C4-2B (cell line): Measurements from ENCODE around the gene VTCN1.

Source experiments
- CTCF ChIP-seq: fragments of 450-650 bp; conservative IDR thresholded peaks from 2 replicates; pipeline ENCODE4 v1.5.1; 2017; ENCODE audit warnings: mild to moderate bottlenecking
- ZFX ChIP-seq: fragments of 450-650 bp; IDR thresholded peaks from 2 replicates; pipeline ENCODE4 v1.6.1; 2017

GRCh38 chr1:117121589-117122329 lies 89.0 kb downstream of the VTCN1 start, which contains the start of gene TRIM45:
- peak; percentile 90 for TF ChIP-seq CTCF
- 0 out of 2 replicates have a peak, but pooled peaks have one; percentile 12 for TF ChIP-seq ZFX
